ENCODE data around the gene ADGRD2.

- TF ChIP-seq POLR2AphosphoS5 (IDR thresholded peaks at IDR 0.05; ENCODE audit: low read depth, low read length) (no peak), SIN3A (IDR thresholded peaks at IDR 0.05; ENCODE audit: borderline replicate concordance, insufficient read depth, low read length) (no peak), TAF1 (IDR thresholded peaks at IDR 0.05; ENCODE audit: borderline replicate concordance, insufficient read depth, low read length) (no peak)
Measured at GRCh38 chr9:124502711-124503702, 52.8 kb downstream of the ADGRD2 start.

All from PFSK-1 (cell line).